Measurements from ENCODE around the gene KDM6A. TPM values are rescaled to one million over a fixed set of nuclear protein-coding genes. Genes with fewer than 3 reads are reported as not detected.

Gene KDM6A
- total RNA-seq, 1 experiment from 2014 or later: 42.8 TPM

DNA sequence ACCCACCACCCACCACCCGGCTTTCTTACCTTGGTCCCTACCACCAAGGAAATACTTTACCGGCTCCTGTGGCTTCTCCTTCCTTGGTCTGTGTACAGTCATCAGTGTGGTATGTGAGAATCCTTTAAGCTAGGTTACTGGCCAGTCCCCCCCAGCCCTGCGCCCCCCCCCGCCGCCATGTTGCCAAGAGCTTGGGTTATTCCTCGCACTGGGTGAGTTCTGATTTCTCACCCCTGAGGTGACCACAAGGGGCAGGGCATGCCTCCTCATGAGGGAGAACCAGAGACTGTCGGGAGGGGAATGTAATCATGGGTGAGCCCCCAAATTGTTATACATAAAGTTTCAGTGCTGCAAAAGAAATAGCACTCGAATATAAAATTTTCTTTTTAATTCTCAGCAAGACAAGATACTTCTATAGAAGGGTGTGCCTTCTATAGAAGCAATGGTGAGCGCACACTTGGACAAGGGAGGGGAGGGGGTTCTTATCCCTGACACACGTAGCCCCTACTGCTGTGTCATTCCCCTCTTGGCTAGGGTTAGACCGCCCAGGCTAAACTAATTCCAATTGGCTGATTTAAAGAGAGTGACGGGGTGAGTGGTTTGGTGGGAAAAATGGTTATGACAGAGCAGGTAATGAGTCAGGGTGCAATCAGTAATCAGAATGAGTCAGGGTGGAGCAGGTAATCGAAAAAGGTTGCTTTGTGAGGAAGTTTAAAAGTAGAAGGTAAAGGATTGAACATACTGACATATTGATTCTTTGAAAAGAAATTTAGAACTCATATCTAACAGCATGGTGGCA is 133.2 kb downstream of the KDM6A start:
- no peak overlapping the region for H3K14ac ChIP-seq (ENCODE audit: insufficient read depth, low read length)
- H3T11ph ChIP-seq (ENCODE audit: low read length): no peak overlapping the region
- WGBS (ENCODE audit: extremely low coverage, insufficient read length, low lambda C conversion rate): no CpG with 5 or more reads among the region's 13 CpGs
- no peaks in the 10 kb centered on the region; the same call in 1 of the 2 replicates for H3K4me1 ChIP-seq (ENCODE audit: insufficient read depth, low read length)
- H3K4me1 Mint-ChIP-seq: peaks cover 43 to 54% of the 10 kb centered on the region in 2 experiments
- no peak overlapping the region for H2BK20ac ChIP-seq (ENCODE audit: low read depth, low read length, poor library complexity, severe bottlenecking)
- H2AFZ ChIP-seq (ENCODE audit: low read length): no peak overlapping the region
- H2BK5ac ChIP-seq (ENCODE audit: insufficient read length, low read length): no peak overlapping the region
- H3K23ac ChIP-seq (ENCODE audit: insufficient read length, low read depth, low read length): no peak overlapping the region
- no peak overlapping the region for H2AK5ac ChIP-seq (ENCODE audit: insufficient read length, low read length)
- H3K9me3 ChIP-seq (ENCODE audit: control insufficient read depth, low read depth, low read length): peaks cover 17% of the 10 kb centered on the region
- no peak overlapping the region for H3K9ac ChIP-seq (ENCODE audit: extremely low read depth, insufficient read length, low read length)
- H3K79me1 ChIP-seq (ENCODE audit: insufficient read depth, low read depth, low read length, poor library complexity, severe bottlenecking): peaks cover 6% of the 10 kb centered on the region
- no peaks in the 10 kb centered on the region for H3K23me2 ChIP-seq (ENCODE audit: insufficient read length, low read depth, low read length, poor library complexity, severe bottlenecking)
- TF ChIP-seq, protein P1, sequence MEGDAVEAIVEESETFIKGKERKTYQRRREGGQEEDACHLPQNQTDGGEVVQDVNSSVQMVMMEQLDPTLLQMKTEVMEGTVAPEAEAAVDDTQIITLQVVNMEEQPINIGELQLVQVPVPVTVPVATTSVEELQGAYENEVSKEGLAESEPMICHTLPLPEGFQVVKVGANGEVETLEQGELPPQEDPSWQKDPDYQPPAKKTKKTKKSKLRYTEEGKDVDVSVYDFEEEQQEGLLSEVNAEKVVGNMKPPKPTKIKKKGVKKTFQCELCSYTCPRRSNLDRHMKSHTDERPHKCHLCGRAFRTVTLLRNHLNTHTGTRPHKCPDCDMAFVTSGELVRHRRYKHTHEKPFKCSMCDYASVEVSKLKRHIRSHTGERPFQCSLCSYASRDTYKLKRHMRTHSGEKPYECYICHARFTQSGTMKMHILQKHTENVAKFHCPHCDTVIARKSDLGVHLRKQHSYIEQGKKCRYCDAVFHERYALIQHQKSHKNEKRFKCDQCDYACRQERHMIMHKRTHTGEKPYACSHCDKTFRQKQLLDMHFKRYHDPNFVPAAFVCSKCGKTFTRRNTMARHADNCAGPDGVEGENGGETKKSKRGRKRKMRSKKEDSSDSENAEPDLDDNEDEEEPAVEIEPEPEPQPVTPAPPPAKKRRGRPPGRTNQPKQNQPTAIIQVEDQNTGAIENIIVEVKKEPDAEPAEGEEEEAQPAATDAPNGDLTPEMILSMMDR (conservative IDR thresholded peaks at IDR 0.05): 0 out of 3 replicates have a peak, but pooled peaks have one; percentile 12
- H3K27me3 ChIP-seq (ENCODE audit: insufficient read depth, low read length): no peaks in the 10 kb centered on the region
- no peak overlapping the region for H4K91ac ChIP-seq (ENCODE audit: insufficient read length, low read depth, low read length)
- H3K4me2 ChIP-seq (ENCODE audit: insufficient read depth, insufficient read length, low read length): no peak overlapping the region
- H2BK120ac ChIP-seq (ENCODE audit: low read depth, low read length, poor library complexity, severe bottlenecking): no peak overlapping the region
- H2BK15ac ChIP-seq (ENCODE audit: low read depth, low read length): no peak overlapping the region
- no peak overlapping the region for H4K5ac ChIP-seq (ENCODE audit: insufficient read length, low read depth, low read length)
- H3K79me2 ChIP-seq (ENCODE audit: insufficient read depth, low read length): peaks cover 10% of the 10 kb centered on the region; the same call in 1 of the 2 replicates
- no peak overlapping the region for H3K18ac ChIP-seq (ENCODE audit: insufficient read length, low read depth, low read length)
- no peak overlapping the region for H2BK12ac ChIP-seq (ENCODE audit: insufficient read length, low read depth, low read length)
- H3K27me3 Mint-ChIP-seq (ENCODE audit: low read depth): no peaks in the 10 kb centered on the region; the same call in 1 of the 2 replicates
- no peak overlapping the region for H3K4me3 Mint-ChIP-seq
- no peak overlapping the region for H3K4ac ChIP-seq (ENCODE audit: low read depth, low read length)
- H3K27ac Mint-ChIP-seq: peak overlapping the region in 1 of 3 experiments; percentile 2; a peak in 3 of 7 replicates
- no peaks in the 10 kb centered on the region for H4K20me1 ChIP-seq (ENCODE audit: control insufficient read depth, insufficient read depth, insufficient read length)
- no peak overlapping the region for H3K27ac ChIP-seq (ENCODE audit: insufficient read length, low read depth, low read length)
- DNase-seq: peak; percentile 49
- H3K56ac ChIP-seq (ENCODE audit: insufficient read length, low read depth, low read length): no peak overlapping the region
- H3K36me3 Mint-ChIP-seq (ENCODE audit: insufficient read depth in 1 of 3, low read depth in 3 of 3): peaks cover 16 to 32% (median 25%) of the 10 kb centered on the region in 3 experiments
- no peak overlapping the region for H4K8ac ChIP-seq (replicated peaks; ENCODE audit: insufficient read length, low read depth, low read length)
- peaks cover 64 to 71% of the 10 kb centered on the region in 2 experiments for H3K9me3 Mint-ChIP-seq
